Astrocyte (in vitro differentiated cells and primary cell): ENCODE measurements around the gene ASCC2. TPM values are rescaled to one million over a fixed set of nuclear protein-coding genes. Genes with fewer than 3 reads are reported as not detected.

Experiments used
- DNase-seq: peaks from one replicate; pipeline ENCODE4 v3.0.0-alpha.2; 2010; ENCODE audit warnings: low read depth
- FAIRE-seq: peaks from 2 replicates; lab custom pipeline; 2011; peaks lifted over from hg19 to GRCh38; lab: Jason Lieb, UNC
- H2AFZ ChIP-seq: 2 replicates; pipeline ENCODE4 v1.6.0; 2012; ENCODE audit warnings: low read depth, low read length, inconsistent platforms
- H3K27ac ChIP-seq: 2 replicates; pipeline ENCODE4 v1.5.1; 2011; ENCODE audit warnings: low read depth, low read length, inconsistent platforms
- H3K27me3 ChIP-seq: 2 replicates; pipeline ENCODE4 v1.6.0; 2011; ENCODE audit warnings: low read length, inconsistent platforms; ENCODE audit not compliant: insufficient read depth
- H3K36me3 ChIP-seq: 2 replicates; pipeline ENCODE4 v1.5.1; 2011; ENCODE audit warnings: low read length, inconsistent platforms; ENCODE audit not compliant: insufficient read depth
- H3K4me1 ChIP-seq: 2 replicates; pipeline ENCODE4 v1.5.1; 2011; ENCODE audit warnings: low read length, inconsistent platforms; ENCODE audit not compliant: insufficient read depth
- H3K4me2 ChIP-seq: 2 replicates; pipeline ENCODE4 v1.6.0; 2012; ENCODE audit warnings: low read length, inconsistent platforms
- H3K4me3 ChIP-seq: 2 replicates; pipeline ENCODE4 v1.5.1; 2011; ENCODE audit warnings: low read depth, mild to moderate bottlenecking, low read length, inconsistent platforms; ENCODE audit not compliant: insufficient read depth
- H3K79me2 ChIP-seq: 2 replicates; pipeline ENCODE4 v1.6.0; 2012; ENCODE audit warnings: mild to moderate bottlenecking, low read length, inconsistent platforms; ENCODE audit not compliant: insufficient read depth
- H3K9ac ChIP-seq: 2 replicates; pipeline ENCODE4 v1.6.0; 2012; ENCODE audit warnings: mild to moderate bottlenecking, low read length, inconsistent platforms
- H3K9me3 ChIP-seq: 2 replicates; pipeline ENCODE4 v1.5.1; 2012; ENCODE audit warnings: low read depth, mild to moderate bottlenecking, low read length, inconsistent platforms; ENCODE audit not compliant: insufficient read depth
- H4K20me1 ChIP-seq: 2 replicates; pipeline ENCODE4 v1.6.0; 2012; ENCODE audit warnings: low read length, inconsistent platforms; ENCODE audit not compliant: insufficient read depth
- H3K27ac Mint-ChIP-seq: one replicate; pipeline ENCODE4 v1.8.0; 2021; ENCODE audit warnings: mild to moderate bottlenecking, mixed read lengths; ENCODE audit not compliant: unreplicated experiment
- H3K27me3 Mint-ChIP-seq: one replicate; pipeline ENCODE4 v1.8.0; 2021; ENCODE audit warnings: low read depth, mixed read lengths; ENCODE audit not compliant: unreplicated experiment
- H3K36me3 Mint-ChIP-seq: one replicate; pipeline ENCODE4 v1.8.0; 2021; ENCODE audit warnings: low read depth, mixed read lengths; ENCODE audit not compliant: unreplicated experiment
- H3K4me1 Mint-ChIP-seq: one replicate; pipeline ENCODE4 v1.8.0; 2021; ENCODE audit warnings: low read depth, mixed read lengths; ENCODE audit not compliant: unreplicated experiment
- H3K4me3 Mint-ChIP-seq: one replicate; pipeline ENCODE4 v1.8.0; 2021; ENCODE audit warnings: mild to moderate bottlenecking, moderate library complexity, mixed read lengths; ENCODE audit not compliant: unreplicated experiment
- H3K9me3 Mint-ChIP-seq: one replicate; pipeline ENCODE4 v1.8.0; 2021; ENCODE audit warnings: mild to moderate bottlenecking, mixed read lengths; ENCODE audit not compliant: unreplicated experiment
- CTCF ChIP-seq: IDR thresholded peaks from 2 replicates; pipeline ENCODE4 v1.5.1; 2011; ENCODE audit warnings: low read depth, mild to moderate bottlenecking, inconsistent platforms, low read length, moderate library complexity; ENCODE audit not compliant: insufficient read depth
- EZH2 ChIP-seq: IDR thresholded peaks from 2 replicates; pipeline ENCODE4 v1.6.1; 2012; ENCODE audit warnings: mild to moderate bottlenecking, low read length, inconsistent platforms; ENCODE audit not compliant: insufficient read depth
- total RNA-seq: library from RNA; stranded (reverse); gene quantifications from 2 replicates; pipeline ENCODE4 v1.2.1, GENCODE V29; 2021

ASCC2 gene
- total RNA-seq, 1 donor from 2014 or later, result 71.2 TPM

GRCh38 chr22:29795663-29796062 lies 42.4 kb downstream of the ASCC2 start:
- Histone ChIP-seq H3K9me3 (no peaks in the 10 kb centered on the region), H3K36me3 (peaks cover 27% of the 10 kb centered on the region), H3K4me3 (no peak overlapping the region), H3K4me2 (no peak overlapping the region), H3K4me1 (peaks cover 16% of the 10 kb centered on the region), H3K27me3 (no peaks in the 10 kb centered on the region), H3K79me2 (no peaks in the 10 kb centered on the region), H4K20me1 (no peaks in the 10 kb centered on the region), H3K9ac (no peak overlapping the region), H3K27ac (no peak overlapping the region), H2AFZ (no peak overlapping the region)
- peaks cover 20% of the 10 kb centered on the region for H3K36me3 Mint-ChIP-seq
- FAIRE-seq (no peak), DNase-seq (no peak)
- peaks cover 33% of the 10 kb centered on the region for H3K4me1 Mint-ChIP-seq
- TF ChIP-seq EZH2, result no peak
- TF ChIP-seq CTCF, result no peak
- peak overlapping the region; percentile 27 for H3K4me3 Mint-ChIP-seq
- peak overlapping the region; percentile 34 for H3K27ac Mint-ChIP-seq
- H3K27me3 Mint-ChIP-seq, result no peaks in the 10 kb centered on the region
- no peaks in the 10 kb centered on the region for H3K9me3 Mint-ChIP-seq

GRCh38 chr22:29793396-29793795 lies 44.7 kb downstream of the ASCC2 start:
- Mint-ChIP-seq H3K27me3 (no peaks in the 10 kb centered on the region), H3K36me3 (peaks cover 24% of the 10 kb centered on the region), H3K4me1 (peaks cover 17% of the 10 kb centered on the region), H3K27ac (no peak overlapping the region), H3K9me3 (no peaks in the 10 kb centered on the region), H3K4me3 (no peak overlapping the region)
- Histone ChIP-seq H3K79me2 (no peaks in the 10 kb centered on the region), H3K27me3 (no peaks in the 10 kb centered on the region), H3K27ac (no peak overlapping the region), H3K4me2 (no peak overlapping the region), H3K36me3 (peaks cover 32% of the 10 kb centered on the region), H4K20me1 (no peaks in the 10 kb centered on the region), H2AFZ (no peak overlapping the region), H3K4me1 (peaks cover 3% of the 10 kb centered on the region), H3K9ac (no peak overlapping the region), H3K4me3 (no peak overlapping the region), H3K9me3 (no peaks in the 10 kb centered on the region)
- no peak for TF ChIP-seq CTCF
- TF ChIP-seq EZH2, result no peak
- FAIRE-seq (no peak), DNase-seq (no peak)

GRCh38 chr22:29790061-29790460 lies 48.0 kb downstream of the ASCC2 start:
- H3K9ac ChIP-seq, result no peak overlapping the region
- no peaks in the 10 kb centered on the region for H3K79me2 ChIP-seq
- Mint-ChIP-seq H3K36me3 (peaks cover 24% of the 10 kb centered on the region), H3K4me1 (no peaks in the 10 kb centered on the region), H3K9me3 (no peaks in the 10 kb centered on the region), H3K27ac (no peak overlapping the region), H3K27me3 (no peaks in the 10 kb centered on the region), H3K4me3 (no peak overlapping the region)
- no peaks in the 10 kb centered on the region for H3K27me3 ChIP-seq
- no peaks in the 10 kb centered on the region for H3K4me1 ChIP-seq
- no peak overlapping the region for H3K27ac ChIP-seq
- H3K9me3 ChIP-seq, result no peaks in the 10 kb centered on the region
- H2AFZ ChIP-seq, result no peak overlapping the region
- H4K20me1 ChIP-seq, result no peaks in the 10 kb centered on the region
- H3K4me2 ChIP-seq, result no peak overlapping the region
- FAIRE-seq, result no peak
- peaks cover 25% of the 10 kb centered on the region for H3K36me3 ChIP-seq
- H3K4me3 ChIP-seq, result no peak overlapping the region
- DNase-seq, result no peak
- TF ChIP-seq CTCF (no peak), EZH2 (no peak)
